Activated T-helper 1 cell treated with anti-CD3 and anti-CD28 coated beads, Interleukin-2, amount 50 U/mL, for 16 hours (primary cell): ENCODE measurements around the gene CCDC97.

Source experiments
- DNase-seq, 2 donors: peaks; one replicate each; pipeline ENCODE4 v3.0.0-alpha.2; 2020; ENCODE audit warnings: low read depth in 1 of 2, low spot score in 1 of 2

Gene CCDC97

GRCh38 chr19:41298348-41298964, 11.5 kb upstream of the CCDC97 start:
- no peak for DNase-seq

DNA sequence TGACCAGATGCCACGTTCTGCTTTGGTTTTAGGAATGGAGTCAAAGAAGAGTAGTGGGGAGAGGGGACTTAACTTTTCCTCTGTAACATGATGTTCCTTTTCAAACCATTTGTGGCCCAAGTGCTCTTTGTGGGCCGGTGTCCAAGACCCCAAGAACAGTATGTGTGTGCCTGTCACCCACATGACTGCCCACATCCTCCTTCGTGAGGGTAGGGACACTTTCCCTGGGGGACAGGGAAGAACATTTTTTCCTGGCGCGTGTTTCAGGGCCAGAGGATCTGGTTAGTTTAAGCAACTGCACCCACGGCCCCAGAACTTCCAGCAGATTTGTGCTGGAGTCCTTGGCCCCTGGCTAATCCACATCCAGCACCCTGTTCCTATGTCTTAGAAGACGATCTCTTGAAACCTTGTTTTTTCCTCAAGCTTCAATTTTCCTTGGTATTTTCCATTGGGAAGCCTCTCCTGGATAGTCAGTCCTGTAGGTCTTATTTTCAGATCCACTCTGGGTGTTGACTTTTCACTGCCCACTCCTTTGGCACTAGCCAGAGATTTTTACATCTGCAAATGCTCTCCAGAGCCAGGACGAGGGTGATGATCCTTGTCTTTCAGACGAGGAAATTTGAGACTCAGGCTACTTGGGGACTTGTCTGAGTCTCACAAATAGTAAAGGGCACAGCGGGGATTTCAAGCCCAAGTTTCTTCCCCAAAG, 10.8 kb upstream of the CCDC97 start:
- no peak for DNase-seq

GRCh38 chr19:41299755-41300089, 10.2 kb upstream of the CCDC97 start:
- DNase-seq, result no peak

- no peak for DNase-seq
Observed at GRCh38 chr19:41300555-41300954, 9.4 kb upstream of the CCDC97 start.

DNA sequence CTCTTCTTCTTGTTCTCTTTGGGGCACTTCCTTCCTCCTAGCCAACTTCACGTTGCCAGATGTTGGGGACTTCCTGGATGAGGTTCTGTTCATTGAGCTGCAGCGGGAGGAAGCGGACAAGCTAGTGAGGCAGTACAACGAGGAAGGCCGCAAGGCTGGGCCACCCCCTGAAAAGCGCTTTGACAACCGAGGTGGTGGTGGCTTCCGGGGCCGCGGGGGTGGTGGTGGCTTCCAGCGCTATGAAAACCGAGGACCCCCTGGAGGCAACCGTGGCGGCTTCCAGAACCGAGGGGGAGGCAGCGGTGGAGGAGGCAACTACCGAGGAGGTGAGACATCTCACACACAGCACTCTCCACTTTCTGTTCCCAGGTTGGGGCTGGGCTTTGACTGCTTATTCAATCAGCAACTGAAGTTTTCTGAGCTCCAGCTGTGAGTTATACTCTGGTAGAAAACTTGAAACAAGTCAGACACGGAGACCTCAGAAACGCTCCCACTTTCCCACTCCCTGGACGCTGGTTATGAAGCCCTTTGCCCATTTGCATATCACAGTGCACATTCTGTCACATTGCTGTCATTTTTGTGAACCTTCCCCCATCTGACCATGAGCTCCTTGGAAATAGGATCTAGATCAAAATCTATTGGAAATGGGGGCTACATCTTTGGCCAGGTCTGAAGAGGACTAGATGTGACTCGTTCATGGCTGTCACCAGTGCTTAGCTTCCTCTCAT, 7.2 kb upstream of the CCDC97 start:
- peak; percentile 37 to 49 for DNase-seq

- DNase-seq, result no peak
Observed at GRCh38 chr19:41303954-41304353, 6.0 kb upstream of the CCDC97 start.

DNA sequence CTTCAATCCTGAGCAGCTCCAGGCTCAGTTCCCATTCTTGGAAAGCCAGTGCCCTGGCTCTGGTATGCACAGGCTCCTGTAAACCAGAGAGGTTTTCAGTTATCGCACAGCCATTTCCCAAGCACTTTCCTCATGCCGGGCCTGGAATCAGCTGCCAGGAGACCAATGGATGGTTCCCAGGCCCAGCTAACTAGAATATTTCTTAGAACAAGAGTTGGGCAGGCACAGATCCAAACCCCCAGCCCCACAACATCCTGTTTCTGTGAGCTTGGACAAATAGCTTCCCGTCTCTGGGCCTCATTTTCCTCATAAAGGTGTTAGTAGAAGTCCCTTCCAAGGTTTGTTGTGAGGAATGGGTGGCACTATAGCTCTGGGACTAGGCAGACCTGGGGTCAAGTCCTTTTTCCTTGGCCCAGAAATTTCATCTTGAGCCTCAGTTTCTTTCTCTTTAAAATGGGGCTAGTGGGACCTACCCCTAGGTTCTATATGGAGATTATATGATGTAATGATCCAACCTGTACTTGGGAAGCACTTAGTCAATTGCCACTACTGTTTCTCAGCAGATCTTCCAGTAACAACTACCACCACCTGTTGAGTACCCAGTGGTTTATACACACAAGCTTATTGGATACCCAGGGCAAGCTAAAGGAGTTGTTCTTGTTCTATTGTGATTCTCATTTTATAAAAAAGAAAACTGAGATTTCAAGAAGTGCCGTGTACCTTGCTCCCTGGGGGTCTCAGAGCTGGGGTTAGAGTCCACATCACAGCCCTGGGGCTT, 5.1 kb upstream of the CCDC97 start:
- no peak for DNase-seq

- no peak for DNase-seq
Observed at GRCh38 chr19:41305927-41306793, 3.8 kb upstream of the CCDC97 start.

DNA sequence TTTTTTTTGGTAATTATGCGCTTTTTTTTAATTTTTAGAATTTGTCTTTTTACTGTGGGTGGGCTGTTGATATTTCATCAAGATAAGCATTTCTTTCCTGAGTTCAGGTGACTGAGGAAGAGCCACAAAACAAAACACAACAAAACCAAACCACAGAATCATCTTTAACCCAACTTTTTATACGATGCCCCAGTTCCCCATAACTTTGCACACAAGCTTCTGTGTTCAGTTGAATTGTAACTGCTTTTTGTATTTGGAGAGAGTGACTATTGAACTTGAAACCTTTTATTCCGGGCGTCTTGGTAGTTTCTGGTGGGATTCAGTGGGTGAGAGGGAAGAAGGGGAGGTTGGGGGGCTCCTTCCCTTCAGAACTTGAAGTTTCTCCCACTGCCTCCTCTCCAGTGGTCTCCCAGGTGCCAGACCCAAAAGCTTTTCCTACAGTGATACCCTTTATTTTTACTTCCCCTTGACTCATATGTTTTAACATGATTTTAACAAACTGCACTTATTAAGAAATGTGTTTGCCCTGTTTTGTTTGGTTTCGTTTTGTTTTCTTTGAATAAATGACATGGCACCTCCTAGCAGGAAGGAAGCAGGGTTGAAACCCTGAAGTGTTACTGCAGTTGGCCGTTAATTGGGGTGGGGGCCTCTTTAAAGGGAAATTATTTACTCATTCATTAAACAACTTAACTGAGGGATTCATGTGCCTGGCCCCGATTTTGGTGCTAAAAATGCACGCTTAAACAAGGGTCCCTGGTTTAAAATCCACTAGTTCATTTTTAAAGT, 2.7 kb upstream of the CCDC97 start:
- no peak for DNase-seq

- no peak for DNase-seq
Observed at GRCh38 chr19:41307954-41308449, 2.0 kb upstream of the CCDC97 start.

GRCh38 chr19:41308450-41309179, 1.4 kb upstream of the CCDC97 start:
- DNase-seq, result peak; percentile 89 to 99

DNA sequence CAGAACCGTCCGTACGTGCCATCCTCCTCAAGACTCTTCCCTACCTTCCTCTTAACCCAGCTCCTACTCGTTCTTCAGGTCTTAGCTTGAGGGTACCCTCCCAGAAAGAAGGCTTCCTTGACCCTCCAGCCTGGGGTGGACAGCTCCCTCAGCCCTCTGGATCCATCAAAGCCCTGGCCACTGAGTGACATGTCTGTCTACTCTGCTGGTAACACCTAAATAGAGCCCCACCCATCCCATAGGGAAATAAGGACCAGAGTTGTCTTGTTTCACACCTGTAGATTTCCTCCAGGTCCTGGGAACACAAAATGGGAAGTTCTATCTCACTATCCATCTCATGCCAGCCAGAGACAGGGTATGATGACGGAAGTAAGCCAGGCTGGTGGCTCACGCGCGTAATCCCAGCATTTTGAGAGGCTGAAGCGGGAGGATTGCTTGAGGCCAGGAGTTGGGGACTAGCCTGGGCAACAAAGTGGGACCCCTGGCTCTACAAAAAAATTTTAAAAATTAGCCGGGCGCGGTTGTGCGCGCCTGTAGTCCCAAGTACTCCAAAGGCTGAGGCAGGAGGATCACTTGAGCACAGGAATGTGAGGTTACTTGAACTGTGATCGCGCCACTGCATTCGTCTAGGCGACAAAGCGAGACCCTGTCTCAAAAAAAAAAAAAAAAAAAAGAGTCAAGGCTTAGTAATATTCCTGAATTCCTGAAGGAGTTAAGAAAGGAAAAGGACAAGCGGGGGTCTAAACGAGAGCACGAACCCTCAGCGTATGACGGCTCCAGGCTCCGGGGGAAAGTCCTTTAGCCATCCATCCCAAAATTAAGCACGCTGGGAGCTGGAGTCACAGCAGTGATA, 566 bp upstream of the CCDC97 start:
- DNase-seq, result no peak

GRCh38 chr19:41311072-41311471, 1.1 kb downstream of the CCDC97 start:
- no peak for DNase-seq

DNA sequence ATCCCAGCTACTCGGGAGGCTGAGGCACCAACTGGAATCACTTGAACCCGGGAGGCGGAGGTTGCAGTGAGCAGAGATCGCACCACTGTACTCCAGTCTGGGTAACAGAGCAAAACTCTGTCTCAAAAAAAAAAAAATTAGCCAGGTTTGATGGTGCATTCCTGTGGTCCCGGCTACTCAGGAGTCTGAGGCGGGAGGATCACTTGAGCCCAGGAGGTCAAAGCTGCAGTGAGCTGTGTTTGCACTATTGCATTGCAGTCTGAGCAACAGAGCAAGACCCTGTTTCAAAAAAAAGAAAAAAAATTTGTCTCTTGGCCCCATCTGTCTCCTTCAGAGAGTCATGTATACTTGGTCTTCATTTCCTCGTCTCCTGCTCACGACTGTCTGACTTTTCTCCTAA, 1.6 kb downstream of the CCDC97 start:
- DNase-seq, result no peak

DNA sequence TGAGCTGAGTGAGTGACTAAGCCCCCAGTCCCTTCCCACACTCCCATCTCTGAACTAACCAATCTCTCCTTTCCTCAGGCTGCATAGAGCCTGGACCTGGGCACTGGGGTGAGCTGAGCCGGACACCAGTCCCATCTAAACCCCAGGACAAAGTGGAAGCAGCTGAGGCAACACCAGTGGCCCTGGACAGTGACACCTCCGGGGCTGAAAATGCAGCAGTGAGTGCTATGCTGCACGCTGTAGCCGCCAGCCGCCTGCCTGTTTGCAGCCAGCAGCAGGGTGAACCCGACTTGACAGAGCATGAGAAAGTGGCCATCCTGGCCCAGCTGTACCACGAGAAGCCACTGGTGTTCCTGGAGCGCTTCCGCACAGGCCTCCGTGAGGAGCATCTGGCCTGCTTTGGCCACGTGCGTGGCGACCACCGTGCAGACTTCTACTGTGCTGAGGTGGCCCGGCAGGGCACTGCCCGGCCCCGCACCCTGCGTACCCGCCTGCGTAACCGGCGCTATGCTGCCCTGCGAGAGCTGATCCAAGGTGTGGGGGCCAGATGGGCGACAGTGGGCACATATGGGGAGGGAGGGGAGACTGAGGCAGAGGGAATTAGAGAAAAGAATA, 6.4 kb downstream of the CCDC97 start:
- DNase-seq, result no peak

GRCh38 chr19:41318696-41319499, 8.9 kb downstream of the CCDC97 start:
- no peak for DNase-seq
